Stromal cell of bone marrow (primary cell): ENCODE measurements around the gene ZBED4.
A peak's percentile ranks its signal among the peaks of the same experiment; 100 is the strongest.

Experiments used
- DNase-seq: peaks from one replicate; pipeline ENCODE4 v3.0.0-alpha.2; 2012; ENCODE audit warnings: low read depth

ZBED4 gene

DNA sequence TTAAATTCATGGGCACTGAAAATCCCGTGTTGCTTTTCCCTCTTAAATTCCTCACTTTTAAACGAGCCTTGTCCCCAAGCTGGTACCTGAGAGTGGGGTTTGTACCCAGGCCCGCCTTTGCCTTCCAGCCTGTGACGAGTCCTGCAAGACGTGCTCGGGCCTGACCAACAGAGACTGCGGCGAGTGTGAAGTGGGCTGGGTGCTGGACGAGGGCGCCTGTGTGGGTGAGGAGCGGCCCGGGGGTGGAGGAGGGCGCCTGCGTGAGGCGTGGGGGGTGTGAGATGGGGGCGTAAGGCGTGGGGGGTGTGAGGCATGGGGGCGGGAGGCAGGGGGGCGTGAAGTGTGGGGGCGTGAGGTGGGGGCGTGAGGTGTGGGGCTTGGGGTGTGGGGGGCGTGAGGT lies 68.8 kb downstream of the ZBED4 start:
- DNase-seq = no peak

- DNase-seq = no peak
Measured at GRCh38 chr22:49922926-49923325, 69.3 kb downstream of the ZBED4 start.

GRCh38 chr22:49923445-49923844 lies 69.8 kb downstream of the ZBED4 start:
- DNase-seq = no peak

- DNase-seq = no peak
Measured at GRCh38 chr22:49924113-49924833, 70.6 kb downstream of the ZBED4 start.

- no peak for DNase-seq
Measured at GRCh38 chr22:49925525-49926128, 72.0 kb downstream of the ZBED4 start.

DNA sequence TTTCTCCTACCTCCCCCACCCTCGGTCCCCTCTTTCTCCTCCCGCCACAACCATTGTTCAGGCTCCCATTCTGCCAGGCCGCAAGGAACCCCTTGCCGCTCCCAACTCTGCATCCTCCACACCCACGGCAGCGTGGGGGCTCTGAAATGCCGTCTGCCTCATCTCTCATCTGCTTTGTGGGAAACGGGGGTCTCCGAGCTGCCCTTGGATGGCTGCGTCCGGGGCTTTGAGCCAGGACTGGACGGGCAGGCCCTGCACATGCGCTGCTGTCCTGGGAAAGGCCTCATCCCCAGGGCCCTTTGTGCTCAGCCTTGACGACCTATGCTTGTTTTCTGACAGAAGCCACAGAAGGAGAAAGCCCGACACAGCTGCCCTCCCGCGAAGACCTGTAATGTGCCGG lies 73.3 kb downstream of the ZBED4 start:
- no peak for DNase-seq

- DNase-seq = no peak
Measured at GRCh38 chr22:49927483-49928184, 74.0 kb downstream of the ZBED4 start.

- DNase-seq = no peak
Measured at GRCh38 chr22:49928185-49928495, 74.5 kb downstream of the ZBED4 start.

DNA sequence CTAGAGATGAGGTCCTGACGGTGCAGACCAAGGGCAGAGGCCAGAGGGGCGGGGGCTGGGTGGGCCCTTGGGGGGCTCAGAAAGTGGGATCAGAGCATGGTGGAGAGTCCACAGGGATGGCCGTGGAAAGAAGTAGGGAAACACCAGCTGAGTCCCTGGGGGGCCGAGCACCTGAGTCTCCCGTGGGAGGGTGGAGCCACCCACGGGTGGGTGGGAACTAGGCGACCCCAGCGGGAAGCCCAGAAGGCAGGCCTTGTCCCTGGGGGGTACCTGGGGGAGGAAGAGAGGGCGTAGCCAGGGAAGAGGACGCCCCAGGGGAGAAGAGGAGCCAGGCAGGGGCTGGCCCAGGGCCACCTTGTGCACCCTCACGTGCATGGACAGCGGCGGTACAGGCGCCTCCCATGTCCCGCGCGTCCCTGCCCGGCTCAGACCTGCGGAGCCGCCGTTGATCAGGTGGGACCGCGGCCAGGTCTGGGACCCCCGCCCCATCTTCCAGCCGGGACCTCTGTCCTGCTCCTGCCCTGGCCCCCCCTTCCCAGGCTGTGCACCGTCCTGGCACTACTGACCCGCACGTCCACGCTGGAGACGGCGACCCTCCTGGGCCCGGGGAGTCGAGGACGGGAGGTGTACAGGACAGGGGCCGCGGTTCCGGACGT lies 75.0 kb downstream of the ZBED4 start:
- DNase-seq = no peak

GRCh38 chr22:49929211-49929979 lies 75.8 kb downstream of the ZBED4 start:
- no peak for DNase-seq

- no peak for DNase-seq
Measured at GRCh38 chr22:49929994-49930575, 76.4 kb downstream of the ZBED4 start.

DNA sequence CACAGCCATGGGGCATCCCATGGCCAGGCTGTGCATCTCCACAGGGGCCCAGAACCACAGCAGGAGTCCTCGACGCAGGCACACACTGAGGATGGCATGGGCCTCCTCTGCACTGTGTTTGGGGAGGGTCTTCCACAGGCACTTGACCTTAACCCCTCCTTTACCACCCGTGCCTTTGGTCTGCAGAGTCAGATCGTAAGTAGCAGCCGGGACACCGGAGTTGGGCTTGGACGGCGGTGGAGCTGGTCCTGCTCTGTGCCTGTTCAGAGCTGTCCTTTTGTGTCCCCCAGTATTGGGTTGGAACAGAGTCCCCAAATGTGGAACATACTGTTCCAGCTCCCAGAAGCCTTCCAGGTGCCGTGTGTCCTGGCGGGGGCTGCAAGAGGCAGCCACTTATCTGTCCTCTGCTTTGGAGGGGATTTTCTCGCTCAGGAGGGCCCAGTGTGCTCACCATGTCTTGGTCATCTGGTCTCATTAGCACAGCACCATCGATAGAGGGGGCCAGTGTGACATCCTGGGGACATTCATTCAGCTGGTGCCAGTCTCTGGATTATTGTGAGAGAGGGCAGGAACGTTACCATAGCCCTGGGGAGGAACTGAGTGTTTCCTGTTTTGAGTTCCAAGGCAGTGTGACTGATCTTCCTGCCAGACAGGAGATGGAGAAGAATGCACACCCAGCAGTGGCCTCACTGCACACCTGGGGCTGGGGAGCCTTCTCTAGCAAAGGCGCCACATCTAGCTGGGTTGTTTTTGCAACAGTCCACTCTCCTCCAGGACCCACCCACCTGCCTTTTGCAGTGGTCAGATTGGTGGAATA lies 77.2 kb downstream of the ZBED4 start:
- DNase-seq = peak; percentile 33

DNA sequence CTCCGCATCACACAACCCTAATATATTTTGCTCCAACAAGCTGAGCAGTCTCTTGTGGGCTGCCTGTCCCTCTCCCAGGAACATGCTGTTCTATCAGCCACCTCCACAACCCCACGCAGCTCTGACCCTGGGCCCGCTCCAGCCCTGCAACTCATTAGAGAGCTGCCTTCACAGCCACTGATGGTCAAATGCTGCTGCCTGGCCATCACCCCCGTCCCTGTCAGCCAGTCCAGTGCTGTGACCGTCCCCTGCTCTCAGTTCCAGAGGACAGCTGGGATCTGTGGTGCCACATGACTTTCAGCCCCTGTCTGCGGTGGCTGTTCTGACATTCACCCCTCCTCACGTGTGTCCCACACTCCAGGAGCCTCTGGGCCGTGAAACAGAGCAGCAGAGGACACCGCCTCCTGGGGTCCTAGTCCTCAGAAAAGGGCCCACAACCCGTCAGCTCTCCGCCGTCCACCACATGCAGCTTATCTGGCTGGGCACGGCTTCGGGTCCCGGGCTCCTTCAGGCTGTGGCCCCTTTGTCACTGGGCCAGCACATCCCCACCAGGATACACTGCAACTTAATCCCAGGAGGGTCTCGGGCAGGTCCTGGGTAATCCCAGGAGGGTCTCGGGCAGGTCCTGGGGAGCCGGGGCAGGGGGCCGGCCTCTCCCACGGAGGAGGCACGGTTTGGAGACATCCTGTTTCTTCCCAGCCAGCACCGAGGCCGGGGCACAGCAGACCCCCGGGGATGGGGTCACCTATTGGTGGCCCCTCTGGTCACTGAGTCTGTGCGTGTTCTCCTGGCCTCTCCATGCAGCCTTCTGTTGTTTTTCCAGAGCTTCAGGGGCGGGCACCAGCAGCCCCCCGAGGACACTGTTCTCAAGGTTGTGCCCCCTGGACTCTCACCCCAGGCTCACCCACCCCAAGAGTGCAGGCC lies 79.9 kb downstream of the ZBED4 start:
- DNase-seq = no peak

GRCh38 chr22:49934160-49934890 lies 80.7 kb downstream of the ZBED4 start:
- DNase-seq = no peak

DNA sequence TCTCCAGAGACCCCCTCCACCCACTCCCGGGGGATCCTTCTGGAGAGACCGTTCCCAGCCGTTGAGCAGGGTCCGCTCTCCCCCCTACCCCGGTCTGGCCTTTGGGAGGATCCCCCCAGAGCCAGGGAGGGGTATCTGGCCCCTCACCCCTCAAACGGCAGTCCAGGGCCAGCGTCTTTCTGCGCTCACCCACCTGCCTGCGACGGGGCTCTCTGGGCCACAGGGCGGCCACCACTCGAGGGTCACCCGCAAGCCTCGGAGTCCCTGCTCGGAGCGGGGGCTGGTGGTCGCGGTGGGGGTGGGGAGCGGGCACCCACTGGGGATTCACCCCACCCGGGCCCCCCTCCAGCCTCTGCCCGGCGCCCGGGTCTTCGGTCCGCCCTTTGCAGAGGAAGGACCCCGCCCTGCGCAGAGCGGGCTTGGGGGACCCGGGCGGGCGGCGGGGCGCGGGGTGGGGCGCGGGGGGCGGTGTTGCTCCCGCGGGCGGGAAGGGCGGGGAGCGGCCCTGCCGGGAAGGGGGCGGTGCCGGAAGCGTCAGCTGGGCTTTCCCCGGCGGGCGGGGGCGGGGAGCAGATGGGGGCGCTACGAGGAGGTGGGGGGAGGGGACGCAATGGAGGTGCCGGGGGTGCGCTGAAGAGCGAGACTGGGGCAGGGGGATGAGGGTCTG lies 81.4 kb downstream of the ZBED4 start:
- DNase-seq = no peak

DNA sequence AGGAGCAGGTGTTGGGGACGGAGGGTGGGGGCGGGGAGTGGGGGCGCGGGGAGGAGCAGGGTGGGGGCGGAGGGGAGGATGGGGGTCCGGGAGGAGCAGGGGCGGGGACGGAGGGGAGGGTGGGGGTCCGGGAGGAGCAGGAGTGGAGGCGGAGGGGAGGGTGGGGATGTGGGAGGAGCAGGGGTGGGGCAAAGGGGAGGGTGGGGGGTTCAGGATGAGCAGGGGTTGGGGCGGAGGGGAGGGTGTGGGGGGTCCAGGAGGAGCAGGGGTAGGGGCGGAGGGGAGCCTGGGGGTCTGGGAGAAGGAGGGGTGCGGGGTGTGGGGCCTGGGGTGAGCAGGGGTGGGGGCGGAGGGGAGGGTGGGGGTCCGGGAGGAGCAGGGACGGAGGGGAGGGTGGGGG lies 81.9 kb downstream of the ZBED4 start:
- DNase-seq = no peak

DNA sequence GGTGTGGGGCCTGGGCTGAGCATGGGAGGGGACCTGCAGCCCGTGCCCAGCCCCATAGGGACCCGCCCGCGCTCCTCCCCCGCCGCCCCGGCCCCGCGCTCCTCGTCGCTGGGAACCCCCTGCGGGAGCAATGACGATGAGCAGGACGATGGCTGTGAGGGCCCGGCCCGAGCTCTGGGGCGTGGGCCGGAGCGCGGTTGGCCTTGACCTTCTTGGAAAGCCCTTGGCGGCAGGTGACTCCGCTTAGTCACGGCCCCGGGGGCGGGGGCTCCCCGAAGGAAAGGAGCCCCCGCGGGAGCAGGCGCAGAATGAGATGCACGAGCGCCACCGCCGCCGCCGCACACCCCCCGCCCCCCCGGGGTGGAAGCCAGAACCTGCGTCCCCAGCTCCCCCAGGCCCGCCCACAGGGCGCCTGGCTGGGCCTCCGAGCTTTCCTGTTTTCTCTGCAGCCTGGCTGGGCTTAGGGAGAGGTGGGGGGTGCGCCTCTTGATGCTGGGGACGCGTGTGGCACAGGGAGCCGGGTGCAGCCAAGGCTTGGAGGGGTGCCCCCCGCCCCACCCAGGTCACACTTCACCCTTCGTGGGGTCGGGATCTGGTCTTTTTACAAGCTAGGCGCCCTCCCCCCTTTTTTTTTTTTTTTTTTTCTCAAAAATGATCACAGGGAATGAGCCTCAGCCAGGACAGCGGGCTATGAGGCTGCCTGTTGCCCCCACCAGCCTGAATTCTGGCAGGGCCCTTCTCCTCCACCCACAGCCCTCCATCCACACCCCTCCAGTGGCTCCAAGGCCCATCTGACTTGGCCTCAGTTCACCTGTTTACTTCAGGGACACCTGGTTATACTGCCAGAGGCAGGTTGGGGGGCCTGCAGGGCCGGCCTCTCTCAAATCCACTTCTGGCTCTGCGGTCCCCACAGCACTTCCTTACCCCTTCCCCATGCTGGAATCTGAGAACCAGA lies 82.7 kb downstream of the ZBED4 start:
- peak; percentile 72 for DNase-seq
